Measurements from ENCODE around the gene TMEM176B.
"Not testable (repeated sequence)": the region's sequence is repeated elsewhere in the genome, so short reads cannot be mapped to it uniquely, and the experiment has no call there.

Gene TMEM176B

DNA sequence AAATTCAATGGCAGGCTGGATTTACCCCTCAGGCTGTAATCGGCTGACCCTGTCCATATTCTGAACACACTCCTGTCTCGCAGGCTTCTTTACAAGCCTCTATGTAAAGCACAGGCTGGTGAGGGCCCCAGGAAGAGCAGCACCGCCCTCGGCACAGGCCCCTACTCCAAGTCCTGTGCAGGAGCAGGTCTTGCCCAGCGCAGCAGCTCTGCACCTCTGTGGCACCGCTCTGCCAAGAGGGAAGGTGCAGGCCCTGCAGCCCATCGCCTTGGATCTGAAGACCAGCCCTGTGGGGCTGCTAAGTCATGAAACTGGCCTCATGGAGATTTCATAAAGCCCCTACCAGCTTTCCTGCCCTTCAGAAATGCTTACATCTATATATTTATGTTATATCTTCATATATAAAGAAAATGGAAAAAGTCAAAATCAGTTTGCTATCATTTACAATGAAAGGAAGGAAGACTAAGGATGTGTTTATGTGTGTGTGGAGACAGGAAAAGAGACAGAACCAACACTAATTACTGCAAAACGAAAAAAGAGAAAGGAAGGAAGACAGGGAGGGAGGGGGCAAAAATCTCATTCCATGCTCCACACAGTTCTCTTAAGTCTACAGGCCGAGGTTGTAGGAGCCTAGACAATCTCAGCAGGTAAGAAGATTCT lies 9.6 kb downstream of the TMEM176B start:
- TF ChIP-seq ZNF274 (IDR thresholded peaks at IDR 0.05; ENCODE audit: low read depth, low read length), result no peak
- H3K4me3 ChIP-seq (ENCODE audit: low read length), result no peak overlapping the region

DNA sequence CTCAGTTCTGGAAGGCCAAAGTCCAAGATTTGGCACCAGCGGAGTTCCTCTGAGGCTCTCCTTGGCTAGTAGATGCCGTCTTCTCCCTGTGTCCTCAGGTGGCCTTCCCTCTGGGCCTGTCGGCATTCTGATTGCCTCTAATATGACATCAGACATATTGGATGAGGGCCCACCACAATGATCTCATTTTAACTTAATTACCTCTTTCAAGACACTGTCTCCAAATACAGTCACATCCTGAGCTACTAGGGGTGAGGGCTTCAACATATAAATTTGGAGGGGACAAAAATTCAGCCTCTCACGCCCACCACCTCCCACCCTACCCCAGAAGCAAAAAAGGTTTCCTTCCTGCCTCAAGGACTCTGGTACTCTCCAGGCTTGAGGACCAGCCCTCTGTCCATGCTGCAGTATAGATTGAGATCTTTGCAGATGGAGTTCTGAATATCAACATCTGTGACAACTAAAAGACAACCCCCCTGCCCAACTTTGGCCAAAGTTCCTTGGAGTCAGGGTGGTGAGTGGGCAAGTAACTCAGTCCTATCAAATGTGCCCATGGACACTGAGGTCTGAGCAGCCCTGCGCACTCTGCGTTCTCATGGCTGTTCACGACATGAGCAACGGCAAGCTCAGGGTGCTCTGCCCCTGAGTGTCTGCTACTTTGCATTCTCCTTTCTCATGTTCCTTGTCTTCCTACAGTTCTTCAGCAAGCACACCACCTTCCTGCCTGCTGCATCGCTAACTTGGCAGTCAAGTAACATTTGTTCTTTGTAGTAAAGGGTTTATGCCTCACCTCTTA lies 11.5 kb downstream of the TMEM176B start:
- no peak for TF ChIP-seq ZNF274 (IDR thresholded peaks at IDR 0.05; ENCODE audit: low read depth, low read length)
- H3K4me3 ChIP-seq (ENCODE audit: low read length), result no peak overlapping the region

DNA sequence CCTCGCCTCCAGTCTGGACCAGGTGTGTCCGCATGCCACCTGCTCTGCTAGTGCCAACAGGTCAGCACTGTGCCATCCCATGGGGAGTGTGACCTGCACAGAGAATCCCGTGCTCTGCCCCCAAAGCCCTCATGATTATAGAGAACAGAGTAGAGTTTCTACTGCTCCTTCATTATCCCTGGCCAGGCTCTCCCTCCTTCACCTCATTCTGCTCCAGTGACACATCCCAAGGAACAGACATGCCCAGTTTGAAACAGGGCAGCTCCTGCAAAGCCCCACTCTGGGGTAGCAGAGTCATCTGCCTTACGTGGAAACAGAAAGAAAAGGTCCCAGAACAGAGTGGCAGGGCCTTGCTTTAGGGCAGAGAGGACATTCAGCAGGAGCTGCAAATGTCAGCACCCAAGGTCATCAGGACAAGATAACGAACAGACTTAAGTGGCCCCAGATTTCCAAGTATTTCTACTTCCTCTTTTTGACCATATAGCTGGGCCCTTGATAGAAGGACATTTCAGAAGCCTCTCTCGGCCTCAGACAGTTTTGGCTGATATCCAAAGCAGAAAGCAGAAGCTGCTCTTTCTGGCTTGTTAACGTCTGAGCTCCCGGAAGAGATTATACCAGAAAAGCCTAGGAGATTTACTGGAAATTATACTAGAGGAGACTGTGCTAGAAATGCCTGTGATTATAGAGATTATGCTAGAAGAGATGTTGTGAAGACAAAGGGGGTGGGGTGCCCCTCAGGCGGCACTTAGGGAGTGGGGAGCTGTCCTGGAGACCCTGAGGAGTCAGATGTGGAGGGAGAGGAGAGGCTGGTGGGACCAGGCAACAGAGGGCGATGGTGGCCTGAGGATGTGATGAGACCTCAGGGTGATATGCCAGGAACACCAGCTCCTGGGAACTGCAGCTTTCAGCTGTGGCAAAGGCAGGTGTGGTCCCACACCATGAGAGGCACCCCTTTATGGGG lies 12.6 kb downstream of the TMEM176B start:
- H3K4me3 ChIP-seq (ENCODE audit: low read length), result no peak overlapping the region
- no peak for TF ChIP-seq ZNF274 (IDR thresholded peaks at IDR 0.05; ENCODE audit: low read depth, low read length)

- no peak for TF ChIP-seq ZNF274 (IDR thresholded peaks at IDR 0.05; ENCODE audit: low read depth, low read length)
- H3K4me3 ChIP-seq (ENCODE audit: low read length), result no peak overlapping the region
Measured at GRCh38 chr7:150784954-150785353, 15.2 kb downstream of the TMEM176B start.

GRCh38 chr7:150784120-150784736 lies 15.9 kb downstream of the TMEM176B start:
- no peak for TF ChIP-seq ZNF274 (IDR thresholded peaks at IDR 0.05; ENCODE audit: low read depth, low read length)
- no peak overlapping the region for H3K4me3 ChIP-seq (ENCODE audit: low read length)

- no peak overlapping the region for H3K4me3 ChIP-seq (ENCODE audit: low read length)
- no peak for TF ChIP-seq ZNF274 (IDR thresholded peaks at IDR 0.05; ENCODE audit: low read depth, low read length)
Measured at GRCh38 chr7:150781961-150782360, 18.2 kb downstream of the TMEM176B start.

- no peak overlapping the region for H3K4me3 ChIP-seq (ENCODE audit: low read length)
- TF ChIP-seq ZNF274 (IDR thresholded peaks at IDR 0.05; ENCODE audit: low read depth, low read length), result no peak
Measured at GRCh38 chr7:150781103-150781502, 19.1 kb downstream of the TMEM176B start.

DNA sequence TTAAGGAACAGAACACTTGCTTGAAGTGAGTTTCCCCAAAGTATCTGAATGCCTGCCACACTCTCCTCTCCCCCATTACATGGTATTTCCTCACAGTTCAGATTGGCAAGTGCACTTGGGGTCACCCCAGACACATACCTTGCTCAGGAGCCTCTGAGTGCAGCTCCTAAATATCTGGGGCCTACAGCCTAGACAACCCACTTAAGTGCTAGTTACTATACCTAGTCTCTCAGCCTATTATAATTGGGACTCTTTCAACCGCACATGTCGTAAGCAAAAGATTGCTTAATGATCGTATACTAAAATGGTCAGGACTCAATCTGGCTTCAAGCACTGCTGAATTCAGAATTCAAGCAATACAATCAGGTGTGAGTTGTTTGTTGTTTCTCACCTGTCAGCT lies 19.9 kb downstream of the TMEM176B start:
- H3K4me3 ChIP-seq (ENCODE audit: low read length), result no peak overlapping the region
- TF ChIP-seq ZNF274 (IDR thresholded peaks at IDR 0.05; ENCODE audit: low read depth, low read length), result no peak

- no peak overlapping the region for H3K4me3 ChIP-seq (ENCODE audit: low read length)
- no peak for TF ChIP-seq ZNF274 (IDR thresholded peaks at IDR 0.05; ENCODE audit: low read depth, low read length)
Measured at GRCh38 chr7:150778738-150779301, 21.3 kb downstream of the TMEM176B start.

DNA sequence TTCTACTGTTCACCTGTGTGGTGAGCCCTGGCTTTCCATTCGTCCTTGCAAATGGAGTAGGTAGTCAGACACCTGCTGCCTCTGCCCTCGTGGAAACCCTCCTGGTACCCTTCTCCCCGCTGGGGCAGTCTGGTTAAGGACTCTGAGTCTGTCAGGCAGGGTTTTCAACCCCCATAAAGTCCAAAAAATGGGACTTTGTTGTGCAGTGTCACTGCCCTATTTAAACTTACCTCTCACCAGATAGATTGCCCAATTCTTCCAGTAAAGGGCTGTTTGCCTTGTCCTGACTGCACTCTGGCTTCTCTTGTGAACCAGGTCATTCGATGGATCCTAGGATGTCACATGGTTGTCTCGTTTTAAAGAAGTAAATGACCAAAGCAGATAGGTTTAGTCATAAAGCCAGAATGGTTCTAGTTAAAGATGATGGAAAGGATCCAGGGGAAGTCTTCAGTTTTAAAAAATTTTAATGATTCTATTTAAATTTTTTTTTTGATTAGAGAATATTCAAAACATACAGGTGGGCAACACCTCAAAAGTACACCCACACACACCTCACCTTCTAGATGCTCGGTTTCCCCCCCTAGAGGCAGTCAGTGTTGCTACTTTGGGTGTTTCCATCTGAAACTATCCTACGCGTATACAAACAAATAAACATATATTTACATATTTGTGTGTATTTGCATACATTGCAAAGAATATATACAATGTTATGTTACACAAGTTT lies 22.0 kb downstream of the TMEM176B start:
- no peak overlapping the region for H3K4me3 ChIP-seq (ENCODE audit: low read length)
- TF ChIP-seq ZNF274 (IDR thresholded peaks at IDR 0.05; ENCODE audit: low read depth, low read length), result no peak

DNA sequence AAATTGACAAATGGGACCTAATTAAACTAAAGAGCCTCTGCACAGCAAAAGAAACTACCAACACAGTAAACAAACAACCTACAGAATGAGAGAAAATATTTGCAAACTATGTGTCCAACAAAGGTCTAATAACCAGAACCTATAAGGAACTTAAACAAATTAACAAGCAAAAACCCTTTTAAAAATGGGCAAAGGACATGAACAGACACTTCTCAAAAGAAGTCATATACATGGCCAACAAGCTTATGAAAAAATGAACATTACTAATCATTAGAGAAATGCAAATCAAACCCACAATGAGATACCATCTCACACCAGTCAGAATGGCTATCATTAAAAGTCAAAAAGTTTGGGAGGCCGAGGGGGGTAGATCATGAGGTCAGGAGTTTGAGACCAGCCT lies 26.0 kb downstream of the TMEM176B start:
- H3K4me3 ChIP-seq (ENCODE audit: low read length), result not testable (repeated sequence)

DNA sequence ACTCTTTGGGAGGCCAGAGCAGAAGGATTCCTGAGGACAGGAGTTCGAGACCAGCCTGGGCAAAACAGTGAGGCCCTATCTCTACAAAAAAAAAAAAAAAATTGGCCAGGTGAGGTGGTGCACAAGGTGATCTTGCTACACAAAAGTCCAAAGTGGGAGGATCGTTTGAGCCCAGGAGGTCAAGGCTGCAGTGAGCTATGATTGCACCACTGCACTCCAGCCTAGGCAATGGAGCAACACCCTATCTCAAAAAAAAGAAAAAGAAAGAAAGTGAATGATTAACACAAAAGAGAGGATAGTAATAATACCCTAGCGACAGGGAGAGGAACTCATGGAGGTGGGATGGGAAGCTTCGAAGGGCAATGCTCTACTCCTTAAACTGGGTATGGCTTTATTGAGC lies 30.4 kb downstream of the TMEM176B start:
- no peak overlapping the region for H3K4me3 ChIP-seq (ENCODE audit: low read length)
- no peak for TF ChIP-seq ZNF274 (IDR thresholded peaks at IDR 0.05; ENCODE audit: low read depth, low read length)

- no peak for TF ChIP-seq ZNF274 (IDR thresholded peaks at IDR 0.05; ENCODE audit: low read depth, low read length)
- H3K4me3 ChIP-seq (ENCODE audit: low read length), result no peak overlapping the region
Measured at GRCh38 chr7:150766334-150766709, 33.8 kb downstream of the TMEM176B start.

Data from GM08714 (cell line).